Measurements from ENCODE around the gene SCYGR6.

SCYGR6 gene

DNA sequence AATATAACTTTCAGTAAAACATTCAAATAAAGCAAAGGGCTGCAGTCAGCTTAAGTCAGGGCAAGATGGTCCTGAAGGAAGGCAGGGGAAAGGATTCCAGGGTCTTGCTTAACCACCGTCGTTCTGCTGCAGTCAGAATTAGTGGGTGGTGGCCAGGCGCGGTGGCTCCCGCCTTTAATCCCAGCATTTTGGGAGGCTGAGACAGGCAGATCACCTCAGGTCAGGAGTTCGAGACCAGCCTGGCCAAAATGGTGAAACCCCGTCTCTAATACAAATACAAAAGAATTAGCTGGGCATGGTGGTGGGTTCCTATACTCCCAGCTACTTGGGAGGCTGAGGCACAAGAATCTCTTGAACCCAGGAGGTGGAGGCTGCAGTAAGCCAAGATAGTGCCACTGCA, 13.6 kb downstream of the SCYGR6 start:
- DNase-seq, result no peak

DNA sequence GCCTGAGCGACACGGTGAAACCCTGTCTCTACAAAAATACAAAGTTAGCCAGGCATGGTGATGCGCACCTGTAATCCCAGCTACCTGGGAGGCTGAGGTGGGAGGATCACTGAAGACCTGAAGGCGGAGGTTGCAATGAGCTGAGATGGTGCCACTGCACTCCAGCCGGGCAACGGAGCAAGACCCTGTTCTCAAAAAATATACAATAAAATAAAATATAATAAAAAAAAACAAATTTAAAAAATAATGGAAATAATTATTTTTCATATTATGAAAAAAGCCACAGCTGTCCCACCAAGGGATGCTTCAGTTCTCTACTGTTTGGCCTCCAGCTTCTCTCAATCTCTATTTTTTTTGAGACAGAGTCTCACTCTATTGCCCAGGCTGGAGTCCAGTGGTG, 17.2 kb downstream of the SCYGR6 start:
- DNase-seq, result no peak

DNA sequence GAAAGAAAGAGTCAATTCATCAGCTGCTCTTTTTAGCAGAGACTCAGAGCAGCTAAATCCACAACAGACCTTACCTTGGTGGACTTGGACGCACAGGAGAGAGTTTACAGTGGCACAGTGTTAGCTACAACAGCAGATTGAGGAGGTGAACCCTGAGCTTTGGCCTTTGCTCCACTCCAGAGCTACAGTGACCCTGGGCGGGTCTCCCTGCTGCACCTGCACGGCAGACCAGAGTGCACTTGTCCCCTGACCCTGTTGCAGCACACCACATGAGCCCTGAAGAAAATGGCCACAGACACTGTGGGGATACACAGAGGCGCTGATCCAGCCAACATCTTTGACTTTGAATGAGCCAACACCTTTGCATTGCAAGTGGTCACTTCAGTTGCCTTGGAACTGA, 17.7 kb downstream of the SCYGR6 start:
- DNase-seq, result no peak

DNA sequence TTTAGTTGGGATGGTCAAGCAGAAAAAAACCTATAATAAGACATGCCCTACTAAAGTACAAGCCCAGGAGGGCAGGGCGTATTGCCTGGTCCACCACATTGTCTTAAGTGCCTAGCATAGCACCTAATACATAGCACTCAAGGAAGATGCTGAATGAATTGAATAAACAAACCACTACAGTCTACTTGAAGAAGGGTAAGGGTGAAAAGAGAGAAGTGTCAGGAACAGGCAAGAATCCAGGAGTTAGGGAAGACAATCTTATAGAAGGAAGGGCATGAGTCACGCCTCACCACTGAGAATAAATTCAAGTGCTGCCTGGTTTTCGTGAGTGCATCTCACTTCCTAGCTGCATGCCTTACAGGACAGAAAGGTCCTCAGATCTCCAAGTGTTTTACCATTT, 20.6 kb downstream of the SCYGR6 start:
- no peak for DNase-seq

DNA sequence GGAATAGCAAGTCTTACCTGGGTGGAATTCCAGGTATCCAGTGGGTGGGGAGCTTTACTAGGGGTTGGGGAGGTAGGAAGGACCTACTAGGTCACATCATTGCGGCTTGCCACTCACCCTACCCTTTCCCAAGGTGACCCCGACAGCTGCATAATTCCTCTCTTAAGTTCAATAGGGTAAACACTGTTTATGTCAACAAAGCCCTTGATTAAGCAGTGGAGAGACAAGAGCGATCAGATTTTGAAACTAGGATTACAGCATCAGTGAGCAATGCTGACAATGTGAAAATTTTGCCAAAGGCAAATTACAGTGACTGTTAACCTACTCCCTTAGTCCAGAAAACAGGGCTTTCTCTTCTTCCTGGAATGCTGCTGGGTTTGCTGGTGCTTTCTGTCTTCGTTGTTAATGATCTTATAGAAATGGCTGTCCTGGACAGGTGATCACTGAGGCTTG, 21.3 kb downstream of the SCYGR6 start:
- no peak for DNase-seq

DNA sequence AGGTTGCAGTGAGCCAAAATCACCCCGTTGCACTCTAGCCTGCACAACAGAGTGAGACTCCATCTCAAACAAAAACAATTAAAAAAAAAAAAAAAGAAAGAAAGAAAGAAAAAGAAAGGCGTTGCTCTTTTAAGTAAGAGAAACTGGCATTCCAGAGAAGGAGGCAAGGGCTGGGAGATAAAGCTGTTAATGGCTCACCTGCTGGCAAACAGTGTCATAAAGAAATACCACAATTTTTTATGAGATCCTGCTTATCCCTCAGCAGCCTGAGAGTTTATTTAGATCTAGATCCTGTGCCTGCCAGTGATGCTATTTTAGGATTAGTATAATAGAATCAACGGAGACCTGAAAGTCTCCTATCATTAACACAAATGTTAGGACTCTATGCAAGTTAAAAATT, 23.0 kb downstream of the SCYGR6 start:
- DNase-seq, result no peak

DNA sequence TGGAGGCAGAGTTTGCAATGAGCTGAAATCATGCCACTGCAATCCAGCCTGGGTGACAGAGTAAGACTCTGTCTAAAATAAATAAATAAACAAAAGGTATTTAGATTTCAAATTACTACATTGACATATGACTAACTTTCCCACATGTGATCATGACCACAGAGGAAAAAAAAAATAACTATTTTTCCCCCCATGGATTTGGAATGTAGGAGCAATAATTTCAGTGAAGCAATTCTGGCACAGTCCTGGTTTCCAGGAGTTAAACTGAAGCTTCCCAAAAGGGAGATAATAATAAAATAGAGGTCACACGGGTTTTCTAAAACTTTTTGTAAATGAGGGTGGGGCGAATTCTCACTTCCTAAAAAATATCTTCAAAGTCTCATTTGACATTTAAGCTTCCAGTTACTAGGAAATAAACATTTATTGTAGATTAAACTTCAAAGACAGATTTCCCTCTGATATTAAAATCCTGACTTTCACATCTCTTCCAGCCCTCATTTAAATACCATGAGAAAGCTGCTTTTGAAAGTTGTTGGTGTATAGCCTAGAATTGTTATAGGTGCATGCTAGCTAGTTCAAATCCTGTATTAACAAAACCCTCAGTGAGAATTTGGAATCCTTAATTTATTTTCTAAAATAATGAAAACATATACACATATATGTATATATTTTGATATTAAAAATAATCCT, 27.4 kb downstream of the SCYGR6 start:
- DNase-seq, result no peak

DNA sequence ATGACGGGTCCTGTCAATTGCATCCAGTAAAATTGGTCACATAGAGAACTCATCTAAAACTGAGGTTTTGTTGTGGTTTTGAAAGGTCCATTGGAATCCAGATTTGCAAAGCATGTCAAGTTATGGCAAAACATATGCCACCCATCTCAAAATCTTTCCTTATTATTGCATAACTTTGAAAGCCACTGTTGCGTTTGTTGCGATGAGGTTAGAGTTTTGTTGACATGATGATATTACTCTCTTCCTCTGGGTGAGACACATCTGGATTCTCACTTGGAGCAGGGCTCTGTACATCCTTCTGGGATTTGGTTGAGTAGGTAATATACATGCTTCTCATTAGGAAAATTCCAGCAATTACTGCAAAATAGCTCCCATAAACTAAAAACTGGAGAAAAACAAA, 37.4 kb downstream of the SCYGR6 start:
- DNase-seq, result no peak

DNA sequence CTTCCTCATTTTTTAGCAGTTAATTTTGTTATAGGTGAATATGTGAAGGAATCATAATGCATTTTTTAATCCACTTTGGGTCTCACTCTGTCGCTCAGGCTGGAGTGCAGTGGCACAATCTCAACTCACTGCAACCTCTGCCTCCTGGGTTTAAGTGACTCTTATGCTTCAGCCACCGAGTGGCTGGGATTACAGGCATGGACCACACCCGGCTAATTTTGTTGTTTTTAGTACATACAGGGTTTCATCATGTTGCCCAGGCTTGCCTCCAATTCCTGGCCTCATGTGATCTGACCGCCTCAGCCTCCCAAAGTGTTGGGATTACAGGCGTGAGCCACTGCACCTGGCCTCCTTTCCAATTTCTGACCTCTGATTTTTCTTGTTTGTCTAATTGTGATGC, 40.3 kb downstream of the SCYGR6 start:
- DNase-seq, result no peak

DNA sequence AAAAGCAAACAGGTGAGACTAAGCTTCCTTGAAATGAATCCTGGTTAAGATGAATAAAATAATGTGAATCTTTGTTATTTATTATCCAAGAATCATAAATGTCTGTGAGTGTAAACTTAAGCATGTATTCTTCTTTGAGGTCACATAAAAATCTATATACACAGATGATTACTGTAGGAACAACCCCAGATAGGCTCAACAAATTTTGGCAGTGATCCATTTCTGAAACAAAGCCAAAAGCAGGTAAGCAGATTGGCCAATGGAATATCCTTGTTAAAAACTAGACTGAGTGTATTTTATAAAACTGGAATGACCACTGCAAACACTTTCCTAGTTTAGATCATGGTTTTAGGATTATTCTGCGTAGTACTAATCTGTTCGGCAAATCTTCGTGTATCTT, 46.6 kb downstream of the SCYGR6 start:
- no peak for DNase-seq

DNA sequence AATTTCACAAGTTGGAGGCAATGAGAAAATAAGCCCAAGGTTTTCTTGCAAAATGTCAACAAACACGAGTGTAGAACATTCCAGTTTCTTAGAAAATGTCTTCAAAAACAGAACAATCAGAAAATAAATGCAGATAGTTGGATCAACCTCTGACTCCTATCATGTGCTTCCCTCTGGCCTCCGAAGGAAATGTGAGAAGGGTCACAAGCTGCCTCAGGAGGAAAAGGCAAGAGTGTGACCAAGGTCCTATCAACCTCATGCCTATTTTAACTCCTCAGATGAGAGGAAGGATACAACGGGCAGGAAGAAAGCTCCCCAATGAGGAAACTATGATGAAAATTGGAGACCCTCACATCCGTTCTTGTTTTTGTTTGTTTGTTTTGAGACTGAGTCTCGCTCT, 50.1 kb downstream of the SCYGR6 start:
- no peak for DNase-seq
